D721Med (cell line): ENCODE measurements around the gene PKNOX1.
"Not testable (repeated sequence)": the region's sequence is repeated elsewhere in the genome, so short reads cannot be mapped to it uniquely, and the experiment has no call there.

Source experiments
- DNase-seq: peaks from one replicate; pipeline ENCODE4 v3.0.0; 2011; ENCODE audit warnings: low spot score; ENCODE audit not compliant: insufficient read length
- FAIRE-seq: peaks from 2 replicates; lab custom pipeline; 2011; peaks lifted over from hg19 to GRCh38; lab: Jason Lieb, UNC
- CTCF ChIP-seq: IDR thresholded peaks from 2 replicates; pipeline ENCODE4 v1.5.1; 2012; ENCODE audit warnings: mild to moderate bottlenecking, control low read depth; ENCODE audit not compliant: insufficient read depth; ENCODE audit errors: missing control alignments

The PKNOX1 gene

GRCh38 chr21:42989816-42990650 is 15.7 kb downstream of the PKNOX1 start:
- no peak for FAIRE-seq

GRCh38 chr21:42991992-42992740 is 17.8 kb downstream of the PKNOX1 start:
- no peak for TF ChIP-seq CTCF
- DNase-seq (no peak), FAIRE-seq (no peak)

More at GRCh38 chr21:42989816-42990650, 15.7 kb downstream of the PKNOX1 start:
- no peak for DNase-seq
- TF ChIP-seq CTCF = no peak

- no peak for DNase-seq
Measured at GRCh38 chr21:42993051-42993712, 18.8 kb downstream of the PKNOX1 start.

GRCh38 chr21:42997053-42997452 is 22.7 kb downstream of the PKNOX1 start:
- FAIRE-seq = no peak
- no peak for TF ChIP-seq CTCF
- no peak for DNase-seq

More at GRCh38 chr21:42993051-42993712, 18.8 kb downstream of the PKNOX1 start:
- no peak for FAIRE-seq
- TF ChIP-seq CTCF = no peak

- DNase-seq, FAIRE-seq: not testable (repeated sequence)
Measured at GRCh38 chr21:42997983-42998382, 23.6 kb downstream of the PKNOX1 start.

- not testable (repeated sequence) for DNase-seq, FAIRE-seq
Measured at GRCh38 chr21:42999152-42999551, 24.8 kb downstream of the PKNOX1 start.

GRCh38 chr21:43000041-43000440 is 25.7 kb downstream of the PKNOX1 start:
- not testable (repeated sequence) for FAIRE-seq

GRCh38 chr21:43001316-43001715 is 27.0 kb downstream of the PKNOX1 start:
- no peak for DNase-seq
- no peak for FAIRE-seq
- TF ChIP-seq CTCF = no peak

More at GRCh38 chr21:43000041-43000440, 25.7 kb downstream of the PKNOX1 start:
- DNase-seq = not testable (repeated sequence)
